Endometrial microvascular endothelial cells (primary cell): ENCODE measurements around the gene ULK3. TPM values are rescaled to one million over a fixed set of nuclear protein-coding genes. Genes with fewer than 3 reads are reported as not detected.

Experiments
- in situ Hi-C: cut with HindIII; loops from 2 replicates; pipeline ENCODE4 v1.10.0; 2017; ENCODE audit warnings: low sequenced_read_pairs, low pct_unique_long_range_greater_than_20kb; ENCODE audit errors: inconsistent ontology term
- total RNA-seq: library from RNA; depleted of rRNA; stranded (reverse); fragments of >200 nt; gene quantifications from one replicate; pipeline ENCODE4 v1.2.3, GENCODE V29; 2015; ENCODE audit errors: inconsistent ontology term

Gene ULK3
- total RNA-seq, 1 donor from 2014 or later: 40.2 TPM

GRCh38 chr15:74844319-74845207 is 1.6 kb upstream of the ULK3 start:
- in situ Hi-C loops: no loop called here

- in situ Hi-C loops: no loop called here
Measured at GRCh38 chr15:74843891-74844299, 939 bp upstream of the ULK3 start.

GRCh38 chr15:74843445-74843828 is 481 bp upstream of the ULK3 start:
- in situ Hi-C loops: no loop called here

- in situ Hi-C loops: no loop called here
Measured at GRCh38 chr15:74841891-74842373, 1.0 kb downstream of the ULK3 start.

GRCh38 chr15:74840851-74841775 is 1.8 kb downstream of the ULK3 start:
- in situ Hi-C loops: no loop called here

GRCh38 chr15:74839526-74840395 is 3.2 kb downstream of the ULK3 start:
- in situ Hi-C loops: no loop called here

- in situ Hi-C loops: no loop called here
Measured at GRCh38 chr15:74838746-74839525, 4.0 kb downstream of the ULK3 start.

GRCh38 chr15:74838137-74838516 is 4.8 kb downstream of the ULK3 start:
- in situ Hi-C loops: no loop called here

GRCh38 chr15:74837482-74838136 is 5.3 kb downstream of the ULK3 start:
- in situ Hi-C loops: no loop called here

- in situ Hi-C loops: no loop called here
Measured at GRCh38 chr15:74836846-74837245, 6.1 kb downstream of the ULK3 start.

GRCh38 chr15:74835312-74835823 is 7.6 kb downstream of the ULK3 start:
- in situ Hi-C loops: no loop called here

GRCh38 chr15:74833376-74834107 is 9.4 kb downstream of the ULK3 start:
- in situ Hi-C loops: no loop called here

GRCh38 chr15:74832826-74833225 is 10.1 kb downstream of the ULK3 start:
- in situ Hi-C loops: no loop called here

- in situ Hi-C loops: no loop called here
Measured at GRCh38 chr15:74831813-74832495, 11.0 kb downstream of the ULK3 start.

GRCh38 chr15:74830868-74831267 is 12.1 kb downstream of the ULK3 start:
- in situ Hi-C loops: no loop called here

- in situ Hi-C loops: no loop called here
Measured at GRCh38 chr15:74829991-74830390, 13.0 kb downstream of the ULK3 start.
